NCI-H1105 (cell line): ENCODE data around the gene SYCE1.
"Not testable (repeated sequence)": the region's sequence is repeated elsewhere in the genome, so short reads cannot be mapped to it uniquely, and the experiment has no call there.

Experiments used
- DNase-seq: peaks from one replicate; lab custom pipeline; 2025; lab: John Stamatoyannopoulos, UW

The SYCE1 gene

GRCh38 chr10:133565441-133566294 lies at the start of gene SYCE1:
TSS of gene SYCE1 (minus strand) at chr10:133565583. CDS start at chr10:133565529, 54 bp downstream.
- DNase-seq: no peak

GRCh38 chr10:133614830-133615580 lies 49.6 kb upstream of the SYCE1 start:
- peak; percentile 16 for DNase-seq

GRCh38 chr10:133613699-133614098 lies 48.3 kb upstream of the SYCE1 start:
- DNase-seq: no peak

- no peak for DNase-seq
These were observed 45.7 kb upstream of the SYCE1 start for GRCh38 chr10:133611079-133611478.

GRCh38 chr10:133608855-133609254 lies 43.5 kb upstream of the SYCE1 start:
- DNase-seq: no peak

- not testable (repeated sequence) for DNase-seq
These were observed 38.1 kb upstream of the SYCE1 start for GRCh38 chr10:133603434-133603833.

- DNase-seq: no peak
These were observed 35.3 kb upstream of the SYCE1 start for GRCh38 chr10:133600657-133601056.

- DNase-seq: not testable (repeated sequence)
These were observed 34.5 kb upstream of the SYCE1 start for GRCh38 chr10:133599869-133600268.

GRCh38 chr10:133592716-133593115 lies 27.3 kb upstream of the SYCE1 start:
- no peak for DNase-seq

- no peak for DNase-seq
These were observed 25.6 kb upstream of the SYCE1 start for GRCh38 chr10:133590970-133591359.

- DNase-seq: no peak
These were observed 25.0 kb upstream of the SYCE1 start for GRCh38 chr10:133590226-133590969.

GRCh38 chr10:133577037-133577436 lies 11.7 kb upstream of the SYCE1 start:
- not testable (repeated sequence) for DNase-seq

GRCh38 chr10:133573460-133573859 lies 8.1 kb upstream of the SYCE1 start:
- DNase-seq: not testable (repeated sequence)

- not testable (repeated sequence) for DNase-seq
These were observed 6.7 kb upstream of the SYCE1 start for GRCh38 chr10:133572055-133572454.

GRCh38 chr10:133569801-133570200 lies 4.4 kb upstream of the SYCE1 start:
- DNase-seq: not testable (repeated sequence)

GRCh38 chr10:133568831-133569527 lies 3.6 kb upstream of the SYCE1 start:
- not testable (repeated sequence) for DNase-seq

GRCh38 chr10:133568287-133568614 lies 2.9 kb upstream of the SYCE1 start:
- no peak for DNase-seq

- no peak for DNase-seq
These were observed 2.4 kb upstream of the SYCE1 start for GRCh38 chr10:133567609-133568286.

- no peak for DNase-seq
These were observed 1.7 kb upstream of the SYCE1 start for GRCh38 chr10:133567119-133567518.

- DNase-seq: no peak
These were observed 567 bp downstream of the SYCE1 start for GRCh38 chr10:133564816-133565215.

- no peak for DNase-seq
These were observed 6.2 kb downstream of the SYCE1 start for GRCh38 chr10:133559216-133559615.
